OCI-LY7 (cell line): ENCODE data around the gene VPS13C. TPM values are rescaled to one million over a fixed set of nuclear protein-coding genes. Genes with fewer than 3 reads are reported as not detected.
A peak's percentile ranks its signal among the peaks of the same experiment; 100 is the strongest.

Experiments
- BruUV-seq: library from RNA; stranded (reverse); fragments of 400-500 nt; replicated peaks from 2 replicates; lab custom pipeline; 2021; lab: Mats Ljungman, UMichigan
- CTCF ChIA-PET: fragments of 300-600 bp; sonication (Branson Sonifier 250); formaldehyde crosslinking; loops from one replicate; lab custom pipeline; 2022; ENCODE audit warnings: antibody characterized with exemption; ENCODE audit not compliant: unreplicated experiment; lab: Charles Lee
- POLR2A ChIA-PET: fragments of 300-600 bp; sonication (Branson Sonifier 250); formaldehyde crosslinking; loops from one replicate; lab custom pipeline; 2022; ENCODE audit warnings: antibody characterized with exemption; lab: Charles Lee
- DNase-seq: peaks from one replicate; pipeline ENCODE4 v3.0.0-alpha.2; 2015; ENCODE audit warnings: low spot score
- H2AFZ ChIP-seq: fragments of 200-600 bp; sonication (generic), shearing (Covaris generic); 2 replicates; pipeline ENCODE4 v1.6.1; 2014; ENCODE audit warnings: mild to moderate bottlenecking, antibody characterized with exemption, low read length, moderate library complexity
- H3K27ac ChIP-seq: fragments of 200-600 bp; sonication (generic); 2 replicates; pipeline ENCODE4 v1.5.1; 2014; ENCODE audit warnings: mixed run types, low read depth, mild to moderate bottlenecking, moderate library complexity, low read length, inconsistent platforms; ENCODE audit not compliant: poor library complexity, severe bottlenecking
- H3K36me3 ChIP-seq: fragments of 200-600 bp; sonication (generic); 2 replicates; pipeline ENCODE4 v1.6.1; 2014; ENCODE audit warnings: mild to moderate bottlenecking, antibody characterized with exemption, low read length, moderate library complexity, mixed read lengths; ENCODE audit not compliant: insufficient read depth
- H3K4me1 ChIP-seq: fragments of 200-600 bp; sonication (generic); 2 replicates; pipeline ENCODE4 v1.5.1; 2014; ENCODE audit warnings: mild to moderate bottlenecking, low read length; ENCODE audit not compliant: insufficient read depth, poor library complexity, severe bottlenecking
- H3K4me2 ChIP-seq: fragments of 200-600 bp; sonication (generic); 2 replicates; pipeline ENCODE4 v1.6.1; 2014; ENCODE audit warnings: mild to moderate bottlenecking, low read length
- H3K4me3 ChIP-seq: fragments of 200-600 bp; sonication (generic); 2 replicates; pipeline ENCODE4 v1.5.1; 2014; ENCODE audit warnings: mild to moderate bottlenecking, low read depth, low read length; ENCODE audit not compliant: poor library complexity, severe bottlenecking
- H3K79me2 ChIP-seq: fragments of 200-600 bp; sonication (generic); 2 replicates; pipeline ENCODE4 v1.6.1; 2016; ENCODE audit warnings: low read depth, mild to moderate bottlenecking, low read length, moderate library complexity, mixed read lengths; ENCODE audit not compliant: insufficient read depth
- H3K9me2 ChIP-seq: fragments of 200-600 bp; sonication (generic); 2 replicates; pipeline ENCODE4 v1.6.1; 2016; ENCODE audit warnings: mild to moderate bottlenecking, low read length, mixed read lengths; ENCODE audit not compliant: insufficient read depth
- H3K9me3 ChIP-seq: fragments of 200-600 bp; sonication (generic); 2 replicates; pipeline ENCODE4 v1.6.1; 2014; ENCODE audit warnings: mild to moderate bottlenecking, mixed run types, low read length, mixed read lengths
- H4K20me1 ChIP-seq: fragments of 200-600 bp; sonication (generic); 2 replicates; pipeline ENCODE4 v1.6.1; 2014; ENCODE audit warnings: mild to moderate bottlenecking, antibody characterized with exemption, low read length, moderate library complexity, mixed read lengths; ENCODE audit not compliant: insufficient read depth
- EZH2phosphoT487 ChIP-seq: fragments of 200-600 bp; sonication (generic); IDR thresholded peaks from 2 replicates; pipeline ENCODE4 v1.6.1; 2018; ENCODE audit warnings: low read depth, borderline replicate concordance, mild to moderate bottlenecking, mixed run types, antibody characterized with exemption, low read length, moderate library complexity, mixed read lengths
- intact Hi-C: fragments of 100-400 bp; cut with micrococcal nuclease; formaldehyde crosslinking; loops from one replicate; pipeline ENCODE4 v1.10.0; 2022; ENCODE audit not compliant: unreplicated experiment
- total RNA-seq, 2 experiments: library from RNA; depleted of rRNA in 1 of 2; stranded (reverse); fragments of >200 nt in 1 of 2; shearing (Covaris generic) in 1 of 2; gene quantifications; 2 replicates each; pipeline ENCODE4 v1.2.3, GENCODE V29; 2014 to 2022
- TF ChIP-seq, protein P1 (sequence below): fragments of 200-600 bp; sonication (generic); conservative IDR thresholded peaks from 2 replicates; pipeline ENCODE4 v1.5.1; 2014; ENCODE audit warnings: mild to moderate bottlenecking, antibody characterized with exemption, low read length, moderate library complexity, mixed read lengths

Gene VPS13C
- total RNA-seq, 2 experiments from 2014 or later: 44.4 to 60.6 TPM

GRCh38 chr15:62105266-62105665 is 45.0 kb upstream of the VPS13C start:
- ChIA-PET CTCF (no interaction called here), POLR2A (no interaction called here)
- Histone ChIP-seq H2AFZ (peak overlapping the region; percentile 29; the same call in 1 of the 2 replicates), H4K20me1 (no peaks in the 10 kb centered on the region), H3K36me3 (no peaks in the 10 kb centered on the region), H3K27ac (peak overlapping the region; percentile 63), H3K4me3 (no peak overlapping the region), H3K4me1 (peaks cover 32% of the 10 kb centered on the region), H3K79me2 (no peaks in the 10 kb centered on the region), H3K9me3 (no peaks in the 10 kb centered on the region), H3K4me2 (peak overlapping the region; percentile 47), H3K9me2 (no peaks in the 10 kb centered on the region)
- TF ChIP-seq, protein P1, sequence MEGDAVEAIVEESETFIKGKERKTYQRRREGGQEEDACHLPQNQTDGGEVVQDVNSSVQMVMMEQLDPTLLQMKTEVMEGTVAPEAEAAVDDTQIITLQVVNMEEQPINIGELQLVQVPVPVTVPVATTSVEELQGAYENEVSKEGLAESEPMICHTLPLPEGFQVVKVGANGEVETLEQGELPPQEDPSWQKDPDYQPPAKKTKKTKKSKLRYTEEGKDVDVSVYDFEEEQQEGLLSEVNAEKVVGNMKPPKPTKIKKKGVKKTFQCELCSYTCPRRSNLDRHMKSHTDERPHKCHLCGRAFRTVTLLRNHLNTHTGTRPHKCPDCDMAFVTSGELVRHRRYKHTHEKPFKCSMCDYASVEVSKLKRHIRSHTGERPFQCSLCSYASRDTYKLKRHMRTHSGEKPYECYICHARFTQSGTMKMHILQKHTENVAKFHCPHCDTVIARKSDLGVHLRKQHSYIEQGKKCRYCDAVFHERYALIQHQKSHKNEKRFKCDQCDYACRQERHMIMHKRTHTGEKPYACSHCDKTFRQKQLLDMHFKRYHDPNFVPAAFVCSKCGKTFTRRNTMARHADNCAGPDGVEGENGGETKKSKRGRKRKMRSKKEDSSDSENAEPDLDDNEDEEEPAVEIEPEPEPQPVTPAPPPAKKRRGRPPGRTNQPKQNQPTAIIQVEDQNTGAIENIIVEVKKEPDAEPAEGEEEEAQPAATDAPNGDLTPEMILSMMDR: no peak
- TF ChIP-seq EZH2phosphoT487: no peak
- no TSS peak for BruUV-seq
- intact Hi-C loops: no loop called here
- DNase-seq: peak; percentile 70

DNA sequence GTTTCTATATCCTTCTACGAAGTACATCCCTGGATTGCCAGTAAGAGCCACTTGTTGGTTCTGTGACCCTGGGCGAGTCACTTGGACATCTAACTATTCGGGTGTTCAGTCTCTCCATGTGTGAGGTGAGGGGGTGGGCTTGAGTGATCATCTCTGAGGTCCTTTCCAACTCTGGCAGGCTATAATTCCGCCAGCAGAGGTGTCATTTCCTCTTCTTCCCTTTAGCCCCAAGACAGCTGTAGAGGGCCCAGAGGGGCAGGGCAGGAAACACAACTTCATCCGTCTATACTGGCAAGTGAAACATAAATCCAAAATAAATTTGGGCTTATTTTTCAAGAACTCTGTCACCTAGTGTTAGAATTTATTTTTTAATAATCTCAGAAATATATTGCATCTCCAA is 44.6 kb upstream of the VPS13C start:
- peak overlapping the region; percentile 63 for H3K27ac ChIP-seq
- no TSS peak for BruUV-seq
- H3K9me3 ChIP-seq: no peaks in the 10 kb centered on the region
- H3K9me2 ChIP-seq: no peaks in the 10 kb centered on the region
- H2AFZ ChIP-seq: peak overlapping the region; percentile 10; the same call in 1 of the 2 replicates
- TF ChIP-seq EZH2phosphoT487: no peak
- TF ChIP-seq, protein P1: 0 out of 2 replicates have a peak, but pooled peaks have one; percentile 14
- peak; percentile 53 for DNase-seq
- H3K4me1 ChIP-seq: peaks cover 32% of the 10 kb centered on the region
- H3K4me2 ChIP-seq: peak overlapping the region; percentile 47
- H4K20me1 ChIP-seq: no peaks in the 10 kb centered on the region
- CTCF ChIA-PET: no interaction called here
- H3K4me3 ChIP-seq: peak overlapping the region; percentile 5
- POLR2A ChIA-PET: no interaction called here
- no peaks in the 10 kb centered on the region for H3K36me3 ChIP-seq
- intact Hi-C loops: no loop called here
- no peaks in the 10 kb centered on the region for H3K79me2 ChIP-seq

GRCh38 chr15:62104401-62104800 is 44.2 kb upstream of the VPS13C start:
- H3K9me3 ChIP-seq: no peaks in the 10 kb centered on the region
- intact Hi-C loops: no loop called here
- no peaks in the 10 kb centered on the region for H4K20me1 ChIP-seq
- ChIA-PET POLR2A (no interaction called here), CTCF (no interaction called here)
- peak overlapping the region; percentile 47 for H3K4me2 ChIP-seq
- H3K36me3 ChIP-seq: no peaks in the 10 kb centered on the region
- peak overlapping the region; percentile 10; the same call in 1 of the 2 replicates for H2AFZ ChIP-seq
- peaks cover 32% of the 10 kb centered on the region for H3K4me1 ChIP-seq
- H3K27ac ChIP-seq: peak overlapping the region; percentile 63
- DNase-seq: no peak
- H3K79me2 ChIP-seq: no peaks in the 10 kb centered on the region
- TF ChIP-seq, protein P1: no peak
- no peak for TF ChIP-seq EZH2phosphoT487
- H3K9me2 ChIP-seq: no peaks in the 10 kb centered on the region
- H3K4me3 ChIP-seq: peak overlapping the region; percentile 5
- no TSS peak for BruUV-seq
